HepG2 (cell line): ENCODE results near the gene DGCR2. TPM values are rescaled to one million over a fixed set of nuclear protein-coding genes. Genes with fewer than 3 reads are reported as not detected.

Experiments
- ATAC-seq: fragments of 200-7000 bp; cut with Tn5 transposase; 3 replicates; pipeline ENCODE4 v1.9.1; 2020; ENCODE audit warnings: mild to moderate bottlenecking, moderate library complexity
- BruUV-seq: library from RNA; stranded (reverse); fragments of 400-500 nt; replicated peaks from 2 replicates; lab custom pipeline; 2021; lab: Mats Ljungman, UMichigan
- CTCF ChIA-PET: fragments of 300-600 bp; formaldehyde crosslinking; extraction: SDS; loops from one replicate; lab custom pipeline; 2021; ENCODE audit warnings: low total read pairs, inconsistent platforms, low intra/inter-chr PET ratio; lab: Yijun Ruan, JAX
- POLR2A ChIA-PET: fragments of 350-600 bp; sonication (Branson Sonifier 250); formaldehyde crosslinking; loops from one replicate; lab custom pipeline; 2020; ENCODE audit warnings: antibody characterized with exemption, inconsistent platforms; lab: Yijun Ruan, JAX
- DNase-seq: peaks from one replicate; pipeline ENCODE4 v3.0.0-alpha.2; 2015; ENCODE audit warnings: low spot score
- FAIRE-seq: peaks from 3 replicates; lab custom pipeline; 2011; peaks lifted over from hg19 to GRCh38; lab: Jason Lieb, UNC
- H2AFZ ChIP-seq: one replicate; pipeline ENCODE4 v1.6.1; 2011; ENCODE audit warnings: low read length, inconsistent platforms
- H3K27ac ChIP-seq: fragments of 300-600 bp; 3 replicates; pipeline ENCODE4 v1.8.0; 2011; ENCODE audit warnings: mixed run types, mild to moderate bottlenecking, mixed read lengths, low read length, inconsistent platforms; ENCODE audit not compliant: insufficient read depth; ENCODE audit errors: extremely low read length
- H3K27me3 ChIP-seq, 2 experiments: fragments of 200-600 bp in 1 of 2; 2 replicates in 1 of 2; 3 replicates in 1 of 2; pipeline versions ENCODE4 v1.6.0 to v1.8.0; 2011; ENCODE audit warnings: low read length in 2 of 2, mild to moderate bottlenecking in 2 of 2, moderate library complexity in 2 of 2, inconsistent platforms in 1 of 2; ENCODE audit not compliant: insufficient read depth in 2 of 2, control insufficient read depth in 1 of 2
- H3K36me3 ChIP-seq, 2 experiments: fragments of 200-600 bp in 1 of 2; replicated peaks in 1 of 2; 2 replicates in 1 of 2; 3 replicates in 1 of 2; pipeline versions ENCODE4 v1.5.1 to v1.8.0; 2011; ENCODE audit warnings: low read length in 2 of 2, inconsistent platforms in 1 of 2; ENCODE audit not compliant: insufficient read depth in 2 of 2, control insufficient read depth in 1 of 2
- H3K4me1 ChIP-seq: 2 replicates; pipeline ENCODE4 v1.5.1; 2012; ENCODE audit warnings: low read length, inconsistent platforms; ENCODE audit not compliant: insufficient read depth
- H3K4me2 ChIP-seq: 2 replicates; pipeline ENCODE4 v1.6.0; 2011; ENCODE audit warnings: low read depth, low read length, inconsistent platforms
- H3K4me3 ChIP-seq, 3 experiments: fragments of 200-600 bp in 1 of 3; sonication (generic), shearing (Covaris generic) in 1 of 3; replicated peaks in 1 of 3; 2 replicates each; pipeline ENCODE4 v1.5.1; 2011 to 2016; ENCODE audit warnings: low read length in 3 of 3, inconsistent platforms in 2 of 3, low read depth in 2 of 3, mild to moderate bottlenecking in 2 of 3, control low read depth in 1 of 3, mixed read lengths in 1 of 3; ENCODE audit not compliant: insufficient read depth in 1 of 3
- H3K79me2 ChIP-seq: one replicate; pipeline ENCODE4 v1.6.1; 2011; ENCODE audit warnings: low read length, inconsistent platforms; ENCODE audit not compliant: insufficient read depth
- H3K9ac ChIP-seq: 2 replicates; pipeline ENCODE4 v1.6.0; 2011; ENCODE audit warnings: mild to moderate bottlenecking, low read depth, low read length, inconsistent platforms; ENCODE audit not compliant: insufficient read depth
- H3K9me3 ChIP-seq: 2 replicates; pipeline ENCODE4 v1.5.1; 2012; ENCODE audit warnings: mild to moderate bottlenecking, low read length
- H4K20me1 ChIP-seq: 2 replicates; pipeline ENCODE4 v1.6.0; 2011; ENCODE audit warnings: inconsistent platforms, mild to moderate bottlenecking, low read length, moderate library complexity; ENCODE audit not compliant: insufficient read depth
- ASH2L ChIP-seq: fragments of 300-600, 200-600 bp; sonication (generic); IDR thresholded peaks from 2 replicates; pipeline ENCODE4 v1.7.0; 2017; ENCODE audit warnings: low read depth, mild to moderate bottlenecking, moderate library complexity, mixed read lengths, low read length; ENCODE audit not compliant: insufficient read length
- DRAP1 ChIP-seq: IDR thresholded peaks from 2 replicates; pipeline ENCODE4 v1.6.1; 2016; ENCODE audit warnings: missing genetic modification reagents, missing compliant biosample characterization
- HCFC1 ChIP-seq: fragments of 150-350 bp; IDR thresholded peaks from 2 replicates; pipeline ENCODE4 v1.6.1; 2014; ENCODE audit warnings: low read depth, low read length
- IRF2 ChIP-seq: IDR thresholded peaks from 2 replicates; pipeline ENCODE4 v1.6.1; 2018; ENCODE audit warnings: missing genetic modification reagents, missing compliant biosample characterization
- KDM2A ChIP-seq: sonication (generic); formaldehyde crosslinking; IDR thresholded peaks from 2 replicates; pipeline ENCODE4 v1.4.0; 2020; ENCODE audit warnings: low read depth, missing genetic modification reagents, borderline replicate concordance
- PCBP1 ChIP-seq: fragments of 200-400 bp; formaldehyde crosslinking; IDR thresholded peaks from 2 replicates; pipeline ENCODE4 v1.6.1; 2017; ENCODE audit warnings: mild to moderate bottlenecking, low read depth, low read length, borderline replicate concordance
- RAD21 ChIP-seq: fragments of 450-650 bp; formaldehyde crosslinking; IDR thresholded peaks from 2 replicates; pipeline ENCODE4 v1.5.0; 2020; ENCODE audit warnings: mild to moderate bottlenecking
- REST ChIP-seq, 2 experiments: IDR thresholded peaks; 2 replicates each; pipeline ENCODE4 v1.6.1; 2011 to 2012; ENCODE audit warnings: low read length in 2 of 2, borderline replicate concordance in 1 of 2, low read depth in 1 of 2, mild to moderate bottlenecking in 1 of 2, moderate library complexity in 1 of 2
- SRF ChIP-seq: IDR thresholded peaks from 2 replicates; pipeline ENCODE4 v1.6.1; 2011; ENCODE audit warnings: mild to moderate bottlenecking, low read depth, low read length, moderate library complexity
- TARDBP ChIP-seq: sonication (generic); formaldehyde crosslinking; IDR thresholded peaks from 2 replicates; pipeline ENCODE4 v1.8.0; 2022; ENCODE audit warnings: mild to moderate bottlenecking, missing genetic modification reagents
- ZNF225 ChIP-seq: sonication (generic); formaldehyde crosslinking; IDR thresholded peaks from 2 replicates; pipeline ENCODE4 v1.4.0; 2020; ENCODE audit warnings: mild to moderate bottlenecking, missing genetic modification reagents
- ZNF7 ChIP-seq: IDR thresholded peaks from 2 replicates; pipeline ENCODE4 v1.6.1; 2016; ENCODE audit warnings: missing biosample characterization, missing genetic modification reagents
- ZNF713 ChIP-seq: sonication (generic); formaldehyde crosslinking; IDR thresholded peaks from 2 replicates; pipeline ENCODE4 v1.4.0; 2020; ENCODE audit warnings: mild to moderate bottlenecking, missing genetic modification reagents
- ZSCAN5A ChIP-seq: sonication (generic); formaldehyde crosslinking; IDR thresholded peaks from 2 replicates; pipeline ENCODE4 v1.8.0; 2022; ENCODE audit warnings: mild to moderate bottlenecking, missing genetic modification reagents, borderline replicate concordance
- WGBS: methylation state at CpG from one replicate; pipeline ENCODE4 v1.1.6; 2017; ENCODE audit warnings: low lambda C conversion rate; 5-methylcytosine and 5-hydroxymethylcytosine counted together
- in situ Hi-C: cut with HindIII; loops from 2 replicates; pipeline ENCODE4 v1.10.0; 2017; ENCODE audit warnings: low pct_unique_long_range_greater_than_20kb; ENCODE audit not compliant: extremely low pct_ligation_motif_present
- intact Hi-C: fragments of 100-400 bp; cut with micrococcal nuclease; formaldehyde crosslinking; loops from one replicate; pipeline ENCODE4 v1.10.0; 2022; ENCODE audit not compliant: unreplicated experiment
- polyA plus RNA-seq, 8 experiments: library from polyadenylated mRNA; depleted of rRNA in 3 of 8; stranded (reverse) in 7 of 8; unstranded in 1 of 8; fragments of >200 nt; fragmentation: Illumina TruSeq in 4 of 8; extraction: Trizol in 4 of 8; gene quantifications; 2 replicates each; pipeline versions ENCODE4 v1.2.1 to v1.2.3, GENCODE V29; 2011 to 2016; ENCODE audit warnings: low read depth in 4 of 8, missing spikeins in 1 of 8, mixed read lengths in 1 of 8; ENCODE audit not compliant: insufficient read depth in 1 of 8
- total RNA-seq, 5 experiments: library from RNA; depleted of rRNA; stranded (reverse); fragments of >200 nt; fragmentation: Illumina TruSeq; extraction: Trizol; gene quantifications; 2 replicates each; pipeline ENCODE4 v1.2.3, GENCODE V29; 2016; ENCODE audit warnings: low read depth in 1 of 5

DGCR2 gene
- total and polyA plus RNA-seq, 2 of the 13 experiments (the other 11 are each of a cell fraction or from before 2014, with no cell fraction given) = 23.1 to 35.3 TPM

- TF ChIP-seq REST (IDR thresholded peaks at IDR 0.05; ENCODE audit: borderline replicate concordance in 1 of 2, low read depth in 1 of 2, low read length in 2 of 2) (no peak), TARDBP (CRISPR knock-in tag) (no peak), ASH2L (no peak), ZNF713 (CRISPR knock-in tag) (no peak), SRF (no peak), ZSCAN5A (no peak)
Observed at GRCh38 chr22:19056951-19057401, 65.2 kb downstream of the DGCR2 start (continued).

- BruUV-seq = no TSS peak
- POLR2A ChIA-PET = no interaction called here
- in situ Hi-C loops = no loop called here
- CTCF ChIA-PET = no interaction called here
- no peaks in the 10 kb centered on the region for H3K4me1 ChIP-seq
- FAIRE-seq (no peak), DNase-seq (no peak)
- no peak overlapping the region for H3K9ac ChIP-seq
- H3K4me3 ChIP-seq = no peak overlapping the region
- H3K4me2 ChIP-seq = no peak overlapping the region
- H4K20me1 ChIP-seq = no peaks in the 10 kb centered on the region
- H2AFZ ChIP-seq = no peak overlapping the region
- H3K9me3 ChIP-seq = no peaks in the 10 kb centered on the region
- H3K79me2 ChIP-seq = no peaks in the 10 kb centered on the region
- H3K36me3 ChIP-seq = peaks cover 24 to 74% of the 10 kb centered on the region in 2 experiments
- H3K27ac ChIP-seq = no peak overlapping the region
- TF ChIP-seq PCBP1 = no peak
- TF ChIP-seq KDM2A = no peak
- no peak for TF ChIP-seq ZNF7 (CRISPR knock-in tag)
- TF ChIP-seq RAD21 = no peak
- no peak for TF ChIP-seq DRAP1 (CRISPR knock-in tag)
- no peak for TF ChIP-seq HCFC1
- TF ChIP-seq IRF2 (CRISPR knock-in tag) = no peak
- no peak for TF ChIP-seq ZNF225
- TF ChIP-seq, all 625 proteins: peak for 0
- no peak for ATAC-seq
- H3K27me3 ChIP-seq = no peaks in the 10 kb centered on the region
- WGBS = 98% methylated on average over 17 of the region's 17 CpGs
- intact Hi-C loops = no loop called here
Observed at GRCh38 chr22:19055801-19056200, 66.4 kb downstream of the DGCR2 start.
